ENCODE data around the gene RMDN3.

Gene RMDN3

DNA sequence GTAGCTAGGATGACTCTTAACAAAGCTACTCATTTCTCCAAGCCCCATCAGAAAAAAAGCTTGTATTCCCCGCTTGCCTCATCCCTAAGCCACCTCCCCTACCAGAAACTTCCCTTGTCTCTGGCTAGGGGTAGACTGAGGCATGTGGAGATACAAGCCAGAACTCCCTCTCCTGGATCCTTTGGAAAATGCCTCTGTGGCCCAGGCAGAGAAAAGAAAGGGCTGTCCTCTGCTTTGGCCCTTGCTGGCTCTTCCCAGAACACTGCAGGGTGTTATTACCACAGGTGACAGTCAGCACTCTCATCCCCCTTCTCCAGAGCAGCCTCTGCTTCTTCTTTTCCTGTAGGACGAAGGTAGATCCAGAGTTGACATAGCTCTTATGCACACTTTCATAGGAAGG lies 15.2 kb downstream of the RMDN3 start:
- Histone ChIP-seq H3K36me3 (peaks cover 59 to 95% (median 92%) of the 10 kb centered on the region in 3 donors), H3K4me3 (no peak overlapping the region), H3K27me3 (no peaks in the 10 kb centered on the region), H3K4me1 (no peaks in the 10 kb centered on the region), H3K27ac (no peak overlapping the region), H3K9me3 (no peaks in the 10 kb centered on the region)
- TF ChIP-seq, protein P1, sequence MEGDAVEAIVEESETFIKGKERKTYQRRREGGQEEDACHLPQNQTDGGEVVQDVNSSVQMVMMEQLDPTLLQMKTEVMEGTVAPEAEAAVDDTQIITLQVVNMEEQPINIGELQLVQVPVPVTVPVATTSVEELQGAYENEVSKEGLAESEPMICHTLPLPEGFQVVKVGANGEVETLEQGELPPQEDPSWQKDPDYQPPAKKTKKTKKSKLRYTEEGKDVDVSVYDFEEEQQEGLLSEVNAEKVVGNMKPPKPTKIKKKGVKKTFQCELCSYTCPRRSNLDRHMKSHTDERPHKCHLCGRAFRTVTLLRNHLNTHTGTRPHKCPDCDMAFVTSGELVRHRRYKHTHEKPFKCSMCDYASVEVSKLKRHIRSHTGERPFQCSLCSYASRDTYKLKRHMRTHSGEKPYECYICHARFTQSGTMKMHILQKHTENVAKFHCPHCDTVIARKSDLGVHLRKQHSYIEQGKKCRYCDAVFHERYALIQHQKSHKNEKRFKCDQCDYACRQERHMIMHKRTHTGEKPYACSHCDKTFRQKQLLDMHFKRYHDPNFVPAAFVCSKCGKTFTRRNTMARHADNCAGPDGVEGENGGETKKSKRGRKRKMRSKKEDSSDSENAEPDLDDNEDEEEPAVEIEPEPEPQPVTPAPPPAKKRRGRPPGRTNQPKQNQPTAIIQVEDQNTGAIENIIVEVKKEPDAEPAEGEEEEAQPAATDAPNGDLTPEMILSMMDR (IDR thresholded peaks at IDR 0.05): no peak
- intact Hi-C loops (cut with DNase I; ENCODE audit: low total_unique reads): no loop called here
- DNase-seq: no peak

DNA sequence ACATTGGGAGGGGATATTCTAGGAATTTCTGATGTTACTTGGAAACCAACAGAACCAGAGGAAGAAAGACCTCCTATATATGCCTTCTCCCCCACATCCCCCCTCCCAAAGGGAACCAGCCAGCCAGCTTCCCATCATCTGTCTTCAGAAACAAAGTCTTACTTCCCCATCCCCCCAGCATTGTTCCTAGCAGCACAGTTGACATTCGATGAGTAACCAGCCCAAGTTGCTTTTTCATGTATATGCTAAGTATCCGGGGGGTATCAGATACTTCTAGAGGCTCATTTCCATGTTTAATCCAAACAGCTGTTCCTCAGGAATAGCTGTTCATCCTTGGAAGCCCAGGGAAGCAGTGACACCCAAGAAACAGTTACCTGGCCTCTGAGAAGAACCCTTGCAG lies 16.0 kb downstream of the RMDN3 start:
- no peak for DNase-seq
- Histone ChIP-seq H3K27me3 (no peaks in the 10 kb centered on the region), H3K36me3 (peaks cover 59 to 95% (median 91%) of the 10 kb centered on the region in 3 donors), H3K27ac (no peak overlapping the region), H3K4me3 (no peak overlapping the region), H3K4me1 (no peaks in the 10 kb centered on the region), H3K9me3 (no peaks in the 10 kb centered on the region)
- TF ChIP-seq, protein P1 (IDR thresholded peaks at IDR 0.05): no peak
- intact Hi-C loops (cut with DNase I; ENCODE audit: low total_unique reads): no loop called here

DNA sequence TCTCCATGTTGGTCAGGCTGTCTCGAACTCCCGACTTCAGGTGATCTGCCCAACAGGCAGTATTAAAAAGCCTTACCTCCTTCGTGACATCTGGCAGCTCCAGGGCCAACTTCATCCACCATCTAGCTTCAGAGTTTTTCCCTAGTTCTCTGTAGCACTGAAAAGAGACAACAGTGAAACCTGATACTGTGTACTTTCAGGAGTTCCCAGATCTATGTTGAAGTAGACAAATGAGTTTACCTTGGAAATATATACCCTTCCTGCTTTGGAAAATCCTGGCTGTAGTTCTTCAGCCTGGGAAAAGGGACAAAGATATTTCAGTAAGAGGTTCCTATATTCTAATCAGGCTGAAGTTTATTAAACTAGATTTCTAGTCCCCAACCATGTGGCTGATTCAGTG lies 18.0 kb downstream of the RMDN3 start:
- Histone ChIP-seq H3K27me3 (no peaks in the 10 kb centered on the region), H3K4me3 (no peak overlapping the region), H3K9me3 (no peaks in the 10 kb centered on the region), H3K36me3 (peaks cover 48 to 93% (median 80%) of the 10 kb centered on the region in 3 donors), H3K4me1 (no peaks in the 10 kb centered on the region), H3K27ac (no peak overlapping the region)
- intact Hi-C loops (cut with DNase I; ENCODE audit: low total_unique reads): no loop called here
- TF ChIP-seq, protein P1 (IDR thresholded peaks at IDR 0.05): no peak
- DNase-seq: no peak

DNA sequence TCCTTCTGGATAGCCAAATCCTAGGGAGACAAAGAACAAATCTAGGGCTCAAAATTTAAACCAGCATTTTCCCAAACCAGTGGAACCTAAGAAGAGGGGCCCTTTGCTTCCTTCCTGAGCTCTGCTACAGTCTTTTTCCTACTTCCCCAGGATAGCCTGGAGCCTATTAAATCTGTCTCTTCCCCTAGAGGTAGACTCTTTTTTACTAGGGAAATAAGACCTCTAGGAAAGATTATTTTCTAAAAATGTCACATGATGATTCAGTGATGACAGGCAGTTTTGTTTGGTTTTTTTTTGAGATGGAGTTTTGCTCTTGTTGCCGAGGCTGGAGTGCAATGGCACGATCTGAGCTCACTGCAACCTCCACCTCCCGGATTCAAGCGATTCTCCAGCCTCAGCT lies 18.5 kb downstream of the RMDN3 start:
- Histone ChIP-seq H3K9me3 (no peaks in the 10 kb centered on the region), H3K4me1 (no peaks in the 10 kb centered on the region), H3K4me3 (no peak overlapping the region), H3K27me3 (no peaks in the 10 kb centered on the region), H3K27ac (no peak overlapping the region), H3K36me3 (peaks cover 48 to 93% (median 75%) of the 10 kb centered on the region in 3 donors)
- intact Hi-C loops (cut with DNase I; ENCODE audit: low total_unique reads): no loop called here
- DNase-seq: no peak
- TF ChIP-seq, protein P1 (IDR thresholded peaks at IDR 0.05): no peak

DNA sequence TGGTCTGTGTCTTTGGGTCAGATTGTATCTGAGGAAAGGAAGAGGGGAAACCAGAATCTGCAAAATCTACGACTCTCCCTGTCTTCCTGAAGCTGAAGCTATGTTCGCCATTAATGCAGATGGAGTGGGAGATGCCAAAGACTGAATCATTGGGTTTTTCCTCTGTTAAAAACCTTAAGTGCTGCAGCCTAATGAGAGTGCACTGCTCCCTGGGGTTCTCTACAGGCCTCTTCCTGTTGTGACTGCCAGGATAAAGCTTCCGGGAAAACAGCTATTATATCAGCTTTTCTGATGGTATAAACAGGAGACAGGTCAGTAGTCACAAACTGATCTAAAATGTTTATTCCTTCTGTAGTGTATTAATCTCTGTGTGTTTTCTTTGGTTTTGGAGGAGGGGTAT lies 24.0 kb downstream of the RMDN3 start:
- Histone ChIP-seq H3K4me1 (no peaks in the 10 kb centered on the region), H3K27me3 (no peaks in the 10 kb centered on the region), H3K4me3 (no peak overlapping the region), H3K27ac (no peak overlapping the region), H3K36me3 (peaks cover 22 to 54% (median 26%) of the 10 kb centered on the region in 3 donors), H3K9me3 (no peaks in the 10 kb centered on the region)
- no peak for DNase-seq
- intact Hi-C loops (cut with DNase I; ENCODE audit: low total_unique reads): no loop called here
- TF ChIP-seq, protein P1 (IDR thresholded peaks at IDR 0.05): no peak

DNA sequence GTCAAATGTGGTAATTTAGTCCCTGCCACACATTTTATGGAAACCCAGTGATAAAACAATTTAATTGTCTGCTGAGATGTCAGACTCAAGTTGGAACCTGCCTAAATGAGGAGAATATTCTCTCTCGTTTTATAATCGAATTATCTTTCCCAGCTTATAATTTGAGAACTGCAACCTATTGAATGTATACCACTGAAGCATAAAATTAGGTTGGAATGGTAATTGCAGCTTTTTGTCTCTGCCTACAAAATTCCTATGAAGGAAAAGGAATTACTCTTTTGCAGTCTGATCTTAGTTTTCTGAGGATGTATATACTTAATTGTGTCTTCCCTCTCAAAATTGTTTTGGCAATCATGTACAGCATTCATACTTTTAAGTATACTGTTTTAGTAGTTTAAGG lies 31.1 kb downstream of the RMDN3 start:
- H3K36me3 ChIP-seq: no peaks in the 10 kb centered on the region
- no peaks in the 10 kb centered on the region for H3K4me1 ChIP-seq
- no peaks in the 10 kb centered on the region for H3K9me3 ChIP-seq
- H3K27ac ChIP-seq: no peak overlapping the region
- H3K27me3 ChIP-seq: no peaks in the 10 kb centered on the region
- TF ChIP-seq, protein P1 (IDR thresholded peaks at IDR 0.05): no peak
- no peak for DNase-seq
- no peak overlapping the region for H3K4me3 ChIP-seq
- intact Hi-C loops (cut with DNase I; ENCODE audit: low total_unique reads): no loop called here
